GM12801 (cell line): ENCODE measurements around the gene AP2B1.

Source experiments
- TF ChIP-seq, protein P1 (sequence below): IDR thresholded peaks from one replicate; pipeline ENCODE4 v1.5.1; 2011; ENCODE audit warnings: control low read depth; ENCODE audit not compliant: insufficient read length; ENCODE audit errors: extremely low read depth

The AP2B1 gene

DNA sequence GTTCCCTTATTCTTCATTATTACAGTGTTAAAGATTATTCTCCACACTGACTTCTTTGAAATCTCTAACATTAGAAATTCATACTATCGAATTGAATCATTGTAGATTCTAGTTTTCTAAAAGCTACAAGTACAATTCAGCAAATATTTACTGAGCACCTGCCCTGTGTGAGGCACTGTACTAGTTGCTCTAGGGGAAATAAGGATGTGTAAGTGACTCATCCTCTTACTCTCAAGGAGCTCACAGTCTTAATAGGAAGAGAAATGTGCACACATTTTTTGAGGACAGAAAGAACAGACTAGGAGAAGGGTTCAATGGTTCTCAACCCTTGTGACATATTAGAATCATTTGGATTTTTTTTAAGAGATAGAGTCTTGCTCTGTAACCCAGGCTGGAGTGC lies 42.0 kb upstream of the AP2B1 start:
- TF ChIP-seq, protein P1, sequence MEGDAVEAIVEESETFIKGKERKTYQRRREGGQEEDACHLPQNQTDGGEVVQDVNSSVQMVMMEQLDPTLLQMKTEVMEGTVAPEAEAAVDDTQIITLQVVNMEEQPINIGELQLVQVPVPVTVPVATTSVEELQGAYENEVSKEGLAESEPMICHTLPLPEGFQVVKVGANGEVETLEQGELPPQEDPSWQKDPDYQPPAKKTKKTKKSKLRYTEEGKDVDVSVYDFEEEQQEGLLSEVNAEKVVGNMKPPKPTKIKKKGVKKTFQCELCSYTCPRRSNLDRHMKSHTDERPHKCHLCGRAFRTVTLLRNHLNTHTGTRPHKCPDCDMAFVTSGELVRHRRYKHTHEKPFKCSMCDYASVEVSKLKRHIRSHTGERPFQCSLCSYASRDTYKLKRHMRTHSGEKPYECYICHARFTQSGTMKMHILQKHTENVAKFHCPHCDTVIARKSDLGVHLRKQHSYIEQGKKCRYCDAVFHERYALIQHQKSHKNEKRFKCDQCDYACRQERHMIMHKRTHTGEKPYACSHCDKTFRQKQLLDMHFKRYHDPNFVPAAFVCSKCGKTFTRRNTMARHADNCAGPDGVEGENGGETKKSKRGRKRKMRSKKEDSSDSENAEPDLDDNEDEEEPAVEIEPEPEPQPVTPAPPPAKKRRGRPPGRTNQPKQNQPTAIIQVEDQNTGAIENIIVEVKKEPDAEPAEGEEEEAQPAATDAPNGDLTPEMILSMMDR = no peak

DNA sequence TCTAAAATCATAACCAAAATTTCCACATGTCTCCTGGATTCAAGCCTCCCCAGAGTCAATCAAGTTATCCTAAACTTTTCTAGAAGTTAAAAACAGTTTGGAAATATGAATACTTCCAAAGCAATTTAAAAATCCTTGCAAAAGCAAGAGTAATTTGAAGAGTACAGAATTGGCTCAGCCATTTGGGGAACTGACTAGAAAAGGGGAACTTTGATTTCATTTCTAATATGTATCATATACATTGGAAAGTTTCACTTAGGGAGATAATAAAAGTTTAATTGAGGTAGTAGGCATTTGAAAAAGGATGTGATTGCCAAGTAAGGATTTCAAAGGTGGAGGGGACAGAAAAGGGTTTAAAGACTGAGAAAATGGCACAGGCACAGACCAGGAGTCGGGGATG lies 40.6 kb upstream of the AP2B1 start:
- TF ChIP-seq, protein P1 = no peak

DNA sequence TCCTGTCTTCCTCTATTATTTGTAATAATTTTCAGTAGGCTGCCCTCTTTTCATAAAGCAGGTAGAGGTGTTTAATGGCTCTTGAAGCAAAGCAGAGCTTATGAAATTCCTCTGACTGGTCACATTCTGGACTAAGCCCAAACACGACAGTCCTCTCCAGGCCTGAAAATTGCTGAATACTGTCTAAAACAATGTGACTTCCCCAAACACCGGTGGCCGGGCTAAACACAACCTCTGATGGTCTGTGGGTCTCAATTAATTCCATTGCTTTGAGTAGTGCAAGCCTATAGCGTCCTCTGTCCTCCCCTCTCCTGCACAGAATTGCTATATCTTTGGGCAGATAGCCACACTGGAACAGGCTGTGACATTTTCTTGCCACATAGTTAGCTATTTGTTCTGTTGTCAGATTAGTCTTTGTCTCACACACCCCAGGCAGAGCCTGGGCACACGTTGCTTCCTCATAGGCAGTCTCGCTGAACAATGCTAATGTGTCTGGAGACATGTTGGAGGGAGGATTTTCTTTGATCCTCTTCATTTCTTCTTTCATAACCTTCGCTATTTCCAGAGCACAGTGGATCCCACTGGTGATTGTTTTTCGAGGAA lies 38.8 kb upstream of the AP2B1 start:
- TF ChIP-seq, protein P1 = no peak

DNA sequence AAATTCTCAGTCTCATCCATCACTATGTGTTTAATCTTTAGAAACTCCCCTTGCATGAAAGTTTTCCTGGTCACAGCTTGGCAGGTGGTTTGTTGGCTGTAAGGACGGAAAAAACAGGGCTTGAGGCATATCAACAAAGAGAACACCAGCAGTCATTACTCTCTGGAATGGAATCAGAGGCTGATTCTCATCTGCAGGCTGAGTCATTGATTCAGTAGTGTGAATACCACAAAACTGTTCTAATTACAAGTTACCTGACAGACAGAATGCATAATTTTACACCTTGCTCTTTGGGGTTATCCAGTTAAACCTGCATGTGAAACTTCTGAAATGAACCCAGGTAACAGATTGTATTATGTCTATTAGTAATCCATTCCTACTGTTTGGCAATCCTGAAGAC lies 38.1 kb upstream of the AP2B1 start:
- TF ChIP-seq, protein P1 = no peak

DNA sequence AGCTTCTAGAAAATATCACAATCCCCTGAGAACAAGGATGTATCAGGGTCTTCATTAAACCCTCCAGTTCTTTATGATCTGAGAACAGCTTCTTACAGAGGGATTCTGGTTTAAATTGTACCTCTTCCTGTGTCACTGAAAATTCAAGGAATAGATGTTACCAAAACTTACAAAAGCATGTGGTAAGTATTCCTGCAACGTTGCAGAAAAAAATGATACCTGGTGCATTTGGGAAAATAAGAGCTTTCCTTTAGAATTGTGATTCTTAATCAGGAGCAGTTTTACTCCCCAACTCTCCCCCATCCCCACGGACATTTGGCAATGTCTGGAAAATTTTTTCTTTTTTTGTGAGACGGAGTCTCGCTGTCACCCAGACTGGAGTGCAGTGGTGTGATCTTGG lies 33.8 kb upstream of the AP2B1 start:
- TF ChIP-seq, protein P1 = no peak

DNA sequence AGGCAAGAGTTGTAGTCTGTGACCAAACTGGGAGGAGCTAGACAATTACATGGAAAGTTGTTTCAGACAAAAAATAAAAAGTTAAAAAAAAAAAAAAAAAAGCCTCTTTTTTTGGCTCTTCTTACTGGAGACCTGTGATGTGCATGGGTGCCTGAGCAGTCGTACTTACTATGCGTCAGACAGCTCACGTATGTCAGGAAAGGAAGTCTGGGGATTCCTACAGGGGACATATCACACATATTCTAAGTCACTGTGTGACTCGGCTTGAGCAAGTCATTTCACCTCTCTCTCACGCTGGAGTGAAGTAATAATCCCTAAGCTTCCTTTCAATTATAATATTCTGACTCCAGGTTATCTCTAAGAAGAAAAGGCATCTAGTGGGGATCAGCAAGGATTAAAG lies 32.5 kb upstream of the AP2B1 start:
- TF ChIP-seq, protein P1 = no peak

DNA sequence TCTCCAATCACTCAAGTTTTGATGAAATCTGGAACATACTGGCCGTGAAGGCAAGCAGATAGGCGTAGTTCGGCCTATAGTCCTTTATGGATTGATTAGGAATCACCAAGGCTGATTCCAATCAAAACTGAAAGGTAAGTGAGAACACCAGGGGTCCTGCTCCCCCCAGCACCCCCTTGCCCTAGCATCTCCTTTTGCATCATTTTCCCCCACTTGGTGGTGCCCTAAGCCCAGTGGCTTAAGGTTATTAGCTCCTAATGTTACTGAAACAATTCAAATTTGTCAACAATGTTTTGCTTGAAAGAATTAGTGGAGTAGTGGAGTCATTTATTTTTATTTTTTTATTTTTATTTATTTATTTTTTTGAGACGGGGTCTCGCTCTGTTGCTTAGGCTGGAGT lies 31.4 kb upstream of the AP2B1 start:
- TF ChIP-seq, protein P1 = no peak
